Measurements from ENCODE around the gene CCDC78. TPM values are rescaled to one million over a fixed set of nuclear protein-coding genes. Genes with fewer than 3 reads are reported as not detected.
"Not testable (repeated sequence)": the region's sequence is repeated elsewhere in the genome, so short reads cannot be mapped to it uniquely, and the experiment has no call there.

The CCDC78 gene
- polyA plus RNA-seq, 2 donors: 0.28 to 0.86 TPM

- Histone ChIP-seq H3K4me1 (ENCODE audit: control insufficient read depth in 2 of 2, insufficient read depth in 2 of 2, low read length in 1 of 2) (peaks cover 0 to 17% of the 10 kb centered on the region in 2 donors), H3K27me3 (ENCODE audit: control insufficient read depth in 1 of 2, insufficient read depth in 2 of 2, low read length in 2 of 2) (no peaks in the 10 kb centered on the region), H3K36me3 (ENCODE audit: control insufficient read depth in 2 of 2, insufficient read depth in 2 of 2, low read length in 1 of 2) (no peaks in the 10 kb centered on the region), H3K9me3 (ENCODE audit: control insufficient read depth in 2 of 2, insufficient read depth in 1 of 2, low read depth in 1 of 2, low read length in 1 of 2) (no peaks in the 10 kb centered on the region), H3K4me3 (ENCODE audit: low read depth in 1 of 2, low read length in 2 of 2) (peak overlapping the region; percentile 46 to 54), H3K27ac (ENCODE audit: low read depth in 2 of 2, low read length in 1 of 2) (peak overlapping the region; percentile 91 to 93)
- 2% methylated on average over 71 of the region's 71 CpGs for WGBS, 2 donors
Measured at GRCh38 chr16:695355-696089, 30.7 kb downstream of the CCDC78 start.

GRCh38 chr16:694863-695354 lies 31.3 kb downstream of the CCDC78 start:
- Histone ChIP-seq H3K27me3 (ENCODE audit: control insufficient read depth in 1 of 2, insufficient read depth in 2 of 2, low read length in 2 of 2) (no peaks in the 10 kb centered on the region), H3K27ac (ENCODE audit: low read depth in 2 of 2, low read length in 1 of 2) (peak overlapping the region; percentile 84 to 91), H3K4me3 (ENCODE audit: low read depth in 1 of 2, low read length in 2 of 2) (peak overlapping the region; percentile 46 to 59), H3K4me1 (ENCODE audit: control insufficient read depth in 2 of 2, insufficient read depth in 2 of 2, low read length in 1 of 2) (peaks cover 0 to 17% of the 10 kb centered on the region in 2 donors), H3K36me3 (ENCODE audit: control insufficient read depth in 2 of 2, insufficient read depth in 2 of 2, low read length in 1 of 2) (no peaks in the 10 kb centered on the region), H3K9me3 (ENCODE audit: control insufficient read depth in 2 of 2, insufficient read depth in 1 of 2, low read depth in 1 of 2, low read length in 1 of 2) (no peaks in the 10 kb centered on the region)
- 0 to 2% methylated on average over 28 to 37 of the region's 37 CpGs for WGBS, 2 donors

- Histone ChIP-seq H3K4me3 (ENCODE audit: low read depth in 1 of 2, low read length in 2 of 2) (peak overlapping the region; percentile 46 to 59), H3K27ac (ENCODE audit: low read depth in 2 of 2, low read length in 1 of 2) (peak overlapping the region; percentile 84 to 91), H3K9me3 (ENCODE audit: control insufficient read depth in 2 of 2, insufficient read depth in 1 of 2, low read depth in 1 of 2, low read length in 1 of 2) (no peaks in the 10 kb centered on the region), H3K27me3 (ENCODE audit: control insufficient read depth in 1 of 2, insufficient read depth in 2 of 2, low read length in 2 of 2) (no peaks in the 10 kb centered on the region), H3K36me3 (ENCODE audit: control insufficient read depth in 2 of 2, insufficient read depth in 2 of 2, low read length in 1 of 2) (no peaks in the 10 kb centered on the region), H3K4me1 (ENCODE audit: control insufficient read depth in 2 of 2, insufficient read depth in 2 of 2, low read length in 1 of 2) (peaks cover 2 to 23% of the 10 kb centered on the region in 2 donors)
- WGBS, 2 donors: 4 to 7% methylated on average over 38 to 64 of the region's 64 CpGs
Measured at GRCh38 chr16:694187-694862, 31.9 kb downstream of the CCDC78 start.

- Histone ChIP-seq H3K4me1 (ENCODE audit: control insufficient read depth in 2 of 2, insufficient read depth in 2 of 2, low read length in 1 of 2) (peaks cover 5 to 29% of the 10 kb centered on the region in 2 donors), H3K27me3 (ENCODE audit: control insufficient read depth in 1 of 2, insufficient read depth in 2 of 2, low read length in 2 of 2) (no peaks in the 10 kb centered on the region), H3K4me3 (ENCODE audit: low read depth in 1 of 2, low read length in 2 of 2) (peak overlapping the region; percentile 23 to 46), H3K9me3 (ENCODE audit: control insufficient read depth in 2 of 2, insufficient read depth in 1 of 2, low read depth in 1 of 2, low read length in 1 of 2) (no peaks in the 10 kb centered on the region), H3K36me3 (ENCODE audit: control insufficient read depth in 2 of 2, insufficient read depth in 2 of 2, low read length in 1 of 2) (no peaks in the 10 kb centered on the region), H3K27ac (ENCODE audit: low read depth in 2 of 2, low read length in 1 of 2) (peak overlapping the region; percentile 84 to 91)
- 18 to 34% methylated on average over 19 to 37 of the region's 37 CpGs for WGBS, 2 donors
Measured at GRCh38 chr16:693766-694165, 32.5 kb downstream of the CCDC78 start.

- Histone ChIP-seq H3K27ac (ENCODE audit: low read depth in 2 of 2, low read length in 1 of 2) (peak overlapping the region; percentile 84 to 91), H3K4me3 (ENCODE audit: low read depth in 1 of 2, low read length in 2 of 2) (no peak overlapping the region), H3K27me3 (ENCODE audit: control insufficient read depth in 1 of 2, insufficient read depth in 2 of 2, low read length in 2 of 2) (no peaks in the 10 kb centered on the region)
Measured at GRCh38 chr16:693364-693763, 32.9 kb downstream of the CCDC78 start.

GRCh38 chr16:692356-693108 lies 33.7 kb downstream of the CCDC78 start:
- no peaks in the 10 kb centered on the region for H3K9me3 ChIP-seq (ENCODE audit: control insufficient read depth in 2 of 2, insufficient read depth in 1 of 2, low read depth in 1 of 2, low read length in 1 of 2)
- H3K4me1 ChIP-seq (ENCODE audit: control insufficient read depth in 2 of 2, insufficient read depth in 2 of 2, low read length in 1 of 2): peaks cover 5 to 31% of the 10 kb centered on the region in 2 donors
- H3K27me3 ChIP-seq (ENCODE audit: control insufficient read depth in 1 of 2, insufficient read depth in 2 of 2, low read length in 2 of 2): no peaks in the 10 kb centered on the region
- peaks cover 0 to 3% of the 10 kb centered on the region in 2 donors for H3K36me3 ChIP-seq (ENCODE audit: control insufficient read depth in 2 of 2, insufficient read depth in 2 of 2, low read length in 1 of 2)
- H3K27ac ChIP-seq (ENCODE audit: low read depth in 2 of 2, low read length in 1 of 2): peak overlapping the region; percentile 84 to 91
- no peak overlapping the region for H3K4me3 ChIP-seq (ENCODE audit: low read depth in 1 of 2, low read length in 2 of 2)
- WGBS, 2 donors: 64 to 66% methylated on average over 10 of the region's 10 CpGs

More at GRCh38 chr16:693364-693763, 32.9 kb downstream of the CCDC78 start:
- Histone ChIP-seq H3K4me1 (ENCODE audit: control insufficient read depth in 2 of 2, insufficient read depth in 2 of 2, low read length in 1 of 2) (peaks cover 5 to 31% of the 10 kb centered on the region in 2 donors), H3K36me3 (ENCODE audit: control insufficient read depth in 2 of 2, insufficient read depth in 2 of 2, low read length in 1 of 2) (no peaks in the 10 kb centered on the region), H3K9me3 (ENCODE audit: control insufficient read depth in 2 of 2, insufficient read depth in 1 of 2, low read depth in 1 of 2, low read length in 1 of 2) (no peaks in the 10 kb centered on the region)
- 43 to 45% methylated on average over 22 of the region's 22 CpGs for WGBS, 2 donors

GRCh38 chr16:691242-691641 lies 35.0 kb downstream of the CCDC78 start:
- peaks cover 5 to 34% of the 10 kb centered on the region in 2 donors for H3K4me1 ChIP-seq (ENCODE audit: control insufficient read depth in 2 of 2, insufficient read depth in 2 of 2, low read length in 1 of 2)
- 64 to 71% methylated on average over 16 of the region's 16 CpGs for WGBS, 2 donors
- H3K36me3 ChIP-seq (ENCODE audit: control insufficient read depth in 2 of 2, insufficient read depth in 2 of 2, low read length in 1 of 2): peaks cover 4 to 11% of the 10 kb centered on the region in 2 donors
- not testable (repeated sequence) for H3K4me3 ChIP-seq (ENCODE audit: low read depth in 1 of 2, low read length in 2 of 2); H3K9me3 ChIP-seq (ENCODE audit: control insufficient read depth in 2 of 2, insufficient read depth in 1 of 2, low read depth in 1 of 2, low read length in 1 of 2); H3K27me3 ChIP-seq (ENCODE audit: control insufficient read depth in 1 of 2, insufficient read depth in 2 of 2, low read length in 2 of 2)
- H3K27ac ChIP-seq (ENCODE audit: low read depth in 2 of 2, low read length in 1 of 2): peak overlapping the region; percentile 75 to 90

- Histone ChIP-seq H3K27me3 (ENCODE audit: control insufficient read depth in 1 of 2, insufficient read depth in 2 of 2, low read length in 2 of 2) (no peaks in the 10 kb centered on the region), H3K4me1 (ENCODE audit: control insufficient read depth in 2 of 2, insufficient read depth in 2 of 2, low read length in 1 of 2) (peaks cover 7 to 38% of the 10 kb centered on the region in 2 donors), H3K9me3 (ENCODE audit: control insufficient read depth in 2 of 2, insufficient read depth in 1 of 2, low read depth in 1 of 2, low read length in 1 of 2) (no peaks in the 10 kb centered on the region), H3K4me3 (ENCODE audit: low read depth in 1 of 2, low read length in 2 of 2) (peak overlapping the region; percentile 83 to 86), H3K27ac (ENCODE audit: low read depth in 2 of 2, low read length in 1 of 2) (peak overlapping the region; percentile 88 to 90), H3K36me3 (ENCODE audit: control insufficient read depth in 2 of 2, insufficient read depth in 2 of 2, low read length in 1 of 2) (peaks cover 4 to 18% of the 10 kb centered on the region in 2 donors)
- WGBS, 2 donors: 77 to 79% methylated on average over 26 of the region's 26 CpGs
Measured at GRCh38 chr16:689175-689897, 36.9 kb downstream of the CCDC78 start.

- Histone ChIP-seq H3K4me1 (ENCODE audit: control insufficient read depth in 2 of 2, insufficient read depth in 2 of 2, low read length in 1 of 2) (peaks cover 7 to 49% of the 10 kb centered on the region in 2 donors), H3K27ac (ENCODE audit: low read depth in 2 of 2, low read length in 1 of 2) (no peak overlapping the region), H3K27me3 (ENCODE audit: control insufficient read depth in 1 of 2, insufficient read depth in 2 of 2, low read length in 2 of 2) (no peaks in the 10 kb centered on the region), H3K4me3 (ENCODE audit: low read depth in 1 of 2, low read length in 2 of 2) (no peak overlapping the region), H3K9me3 (ENCODE audit: control insufficient read depth in 2 of 2, insufficient read depth in 1 of 2, low read depth in 1 of 2, low read length in 1 of 2) (no peaks in the 10 kb centered on the region), H3K36me3 (ENCODE audit: control insufficient read depth in 2 of 2, insufficient read depth in 2 of 2, low read length in 1 of 2) (peaks cover 4 to 26% of the 10 kb centered on the region in 2 donors)
- 89 to 91% methylated on average over 19 of the region's 19 CpGs for WGBS, 2 donors
Measured at GRCh38 chr16:687499-687898, 38.7 kb downstream of the CCDC78 start.

Data from esophagus (tissue), 2 donors.